Measurements from ENCODE around the gene ERBIN. TPM values are rescaled to one million over a fixed set of nuclear protein-coding genes. Genes with fewer than 3 reads are reported as not detected.

ERBIN gene
- total and polyA plus RNA-seq, 2 experiments from 2014 or later: 15.6 to 26.4 TPM

DNA sequence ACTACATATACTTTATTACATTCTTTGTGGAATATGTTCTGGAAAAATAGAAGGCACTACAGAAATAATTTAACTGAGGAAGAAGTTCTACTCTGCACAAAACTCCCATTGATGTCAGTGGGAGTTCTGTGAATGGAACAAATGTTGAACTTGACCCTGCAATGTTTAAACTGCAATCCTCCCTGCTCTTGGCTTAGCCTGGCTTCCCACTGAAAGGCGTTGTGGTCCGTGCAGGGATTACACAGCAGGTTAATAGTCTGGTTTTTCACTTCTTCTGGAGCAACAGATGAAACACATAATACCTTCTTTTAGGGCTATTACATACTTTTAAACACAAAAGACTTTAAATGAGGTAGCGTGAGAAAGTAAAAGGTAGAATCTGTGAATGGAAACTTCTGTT is 12.9 kb upstream of the ERBIN start:
- Histone ChIP-seq H2AFZ (no peak overlapping the region), H3K4me2 (no peak overlapping the region), H3K9me2 (ENCODE audit: insufficient read depth) (peaks cover 4% of the 10 kb centered on the region; the same call in 1 of the 2 replicates), H3K79me2 (replicated peaks; ENCODE audit: insufficient read depth) (no peaks in the 10 kb centered on the region), H4K20me1 (replicated peaks; ENCODE audit: insufficient read depth) (no peaks in the 10 kb centered on the region), H3F3A (replicated peaks; ENCODE audit: low read depth) (no peaks in the 10 kb centered on the region), H3K4me3 (no peak overlapping the region), H3K36me3 (ENCODE audit: insufficient read depth) (no peaks in the 10 kb centered on the region), H3K27ac (ENCODE audit: low read depth) (no peak overlapping the region), H3K4me1 (ENCODE audit: insufficient read depth) (no peaks in the 10 kb centered on the region), H3K27me3 (ENCODE audit: insufficient read depth) (no peaks in the 10 kb centered on the region)
- H3K27ac Mint-ChIP-seq: no peak overlapping the region
- H3K4me1 Mint-ChIP-seq: no peaks in the 10 kb centered on the region
- no peak; the same call in 2 of the 3 replicates for ATAC-seq
- no peak for DNase-seq (ENCODE audit: low spot score)
- H3K36me3 Mint-ChIP-seq (ENCODE audit: low read depth): no peaks in the 10 kb centered on the region
- no peak overlapping the region for H3K4me3 Mint-ChIP-seq
- no peaks in the 10 kb centered on the region for H3K27me3 Mint-ChIP-seq (ENCODE audit: insufficient read depth, low read depth, poor library complexity)
- no peaks in the 10 kb centered on the region for H3K9me3 Mint-ChIP-seq
- TF ChIP-seq, protein P1, sequence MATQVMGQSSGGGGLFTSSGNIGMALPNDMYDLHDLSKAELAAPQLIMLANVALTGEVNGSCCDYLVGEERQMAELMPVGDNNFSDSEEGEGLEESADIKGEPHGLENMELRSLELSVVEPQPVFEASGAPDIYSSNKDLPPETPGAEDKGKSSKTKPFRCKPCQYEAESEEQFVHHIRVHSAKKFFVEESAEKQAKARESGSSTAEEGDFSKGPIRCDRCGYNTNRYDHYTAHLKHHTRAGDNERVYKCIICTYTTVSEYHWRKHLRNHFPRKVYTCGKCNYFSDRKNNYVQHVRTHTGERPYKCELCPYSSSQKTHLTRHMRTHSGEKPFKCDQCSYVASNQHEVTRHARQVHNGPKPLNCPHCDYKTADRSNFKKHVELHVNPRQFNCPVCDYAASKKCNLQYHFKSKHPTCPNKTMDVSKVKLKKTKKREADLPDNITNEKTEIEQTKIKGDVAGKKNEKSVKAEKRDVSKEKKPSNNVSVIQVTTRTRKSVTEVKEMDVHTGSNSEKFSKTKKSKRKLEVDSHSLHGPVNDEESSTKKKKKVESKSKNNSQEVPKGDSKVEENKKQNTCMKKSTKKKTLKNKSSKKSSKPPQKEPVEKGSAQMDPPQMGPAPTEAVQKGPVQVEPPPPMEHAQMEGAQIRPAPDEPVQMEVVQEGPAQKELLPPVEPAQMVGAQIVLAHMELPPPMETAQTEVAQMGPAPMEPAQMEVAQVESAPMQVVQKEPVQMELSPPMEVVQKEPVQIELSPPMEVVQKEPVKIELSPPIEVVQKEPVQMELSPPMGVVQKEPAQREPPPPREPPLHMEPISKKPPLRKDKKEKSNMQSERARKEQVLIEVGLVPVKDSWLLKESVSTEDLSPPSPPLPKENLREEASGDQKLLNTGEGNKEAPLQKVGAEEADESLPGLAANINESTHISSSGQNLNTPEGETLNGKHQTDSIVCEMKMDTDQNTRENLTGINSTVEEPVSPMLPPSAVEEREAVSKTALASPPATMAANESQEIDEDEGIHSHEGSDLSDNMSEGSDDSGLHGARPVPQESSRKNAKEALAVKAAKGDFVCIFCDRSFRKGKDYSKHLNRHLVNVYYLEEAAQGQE (IDR thresholded peaks at IDR 0.05; ENCODE audit: unreplicated experiment): no peak
- TF ChIP-seq, protein P2, sequence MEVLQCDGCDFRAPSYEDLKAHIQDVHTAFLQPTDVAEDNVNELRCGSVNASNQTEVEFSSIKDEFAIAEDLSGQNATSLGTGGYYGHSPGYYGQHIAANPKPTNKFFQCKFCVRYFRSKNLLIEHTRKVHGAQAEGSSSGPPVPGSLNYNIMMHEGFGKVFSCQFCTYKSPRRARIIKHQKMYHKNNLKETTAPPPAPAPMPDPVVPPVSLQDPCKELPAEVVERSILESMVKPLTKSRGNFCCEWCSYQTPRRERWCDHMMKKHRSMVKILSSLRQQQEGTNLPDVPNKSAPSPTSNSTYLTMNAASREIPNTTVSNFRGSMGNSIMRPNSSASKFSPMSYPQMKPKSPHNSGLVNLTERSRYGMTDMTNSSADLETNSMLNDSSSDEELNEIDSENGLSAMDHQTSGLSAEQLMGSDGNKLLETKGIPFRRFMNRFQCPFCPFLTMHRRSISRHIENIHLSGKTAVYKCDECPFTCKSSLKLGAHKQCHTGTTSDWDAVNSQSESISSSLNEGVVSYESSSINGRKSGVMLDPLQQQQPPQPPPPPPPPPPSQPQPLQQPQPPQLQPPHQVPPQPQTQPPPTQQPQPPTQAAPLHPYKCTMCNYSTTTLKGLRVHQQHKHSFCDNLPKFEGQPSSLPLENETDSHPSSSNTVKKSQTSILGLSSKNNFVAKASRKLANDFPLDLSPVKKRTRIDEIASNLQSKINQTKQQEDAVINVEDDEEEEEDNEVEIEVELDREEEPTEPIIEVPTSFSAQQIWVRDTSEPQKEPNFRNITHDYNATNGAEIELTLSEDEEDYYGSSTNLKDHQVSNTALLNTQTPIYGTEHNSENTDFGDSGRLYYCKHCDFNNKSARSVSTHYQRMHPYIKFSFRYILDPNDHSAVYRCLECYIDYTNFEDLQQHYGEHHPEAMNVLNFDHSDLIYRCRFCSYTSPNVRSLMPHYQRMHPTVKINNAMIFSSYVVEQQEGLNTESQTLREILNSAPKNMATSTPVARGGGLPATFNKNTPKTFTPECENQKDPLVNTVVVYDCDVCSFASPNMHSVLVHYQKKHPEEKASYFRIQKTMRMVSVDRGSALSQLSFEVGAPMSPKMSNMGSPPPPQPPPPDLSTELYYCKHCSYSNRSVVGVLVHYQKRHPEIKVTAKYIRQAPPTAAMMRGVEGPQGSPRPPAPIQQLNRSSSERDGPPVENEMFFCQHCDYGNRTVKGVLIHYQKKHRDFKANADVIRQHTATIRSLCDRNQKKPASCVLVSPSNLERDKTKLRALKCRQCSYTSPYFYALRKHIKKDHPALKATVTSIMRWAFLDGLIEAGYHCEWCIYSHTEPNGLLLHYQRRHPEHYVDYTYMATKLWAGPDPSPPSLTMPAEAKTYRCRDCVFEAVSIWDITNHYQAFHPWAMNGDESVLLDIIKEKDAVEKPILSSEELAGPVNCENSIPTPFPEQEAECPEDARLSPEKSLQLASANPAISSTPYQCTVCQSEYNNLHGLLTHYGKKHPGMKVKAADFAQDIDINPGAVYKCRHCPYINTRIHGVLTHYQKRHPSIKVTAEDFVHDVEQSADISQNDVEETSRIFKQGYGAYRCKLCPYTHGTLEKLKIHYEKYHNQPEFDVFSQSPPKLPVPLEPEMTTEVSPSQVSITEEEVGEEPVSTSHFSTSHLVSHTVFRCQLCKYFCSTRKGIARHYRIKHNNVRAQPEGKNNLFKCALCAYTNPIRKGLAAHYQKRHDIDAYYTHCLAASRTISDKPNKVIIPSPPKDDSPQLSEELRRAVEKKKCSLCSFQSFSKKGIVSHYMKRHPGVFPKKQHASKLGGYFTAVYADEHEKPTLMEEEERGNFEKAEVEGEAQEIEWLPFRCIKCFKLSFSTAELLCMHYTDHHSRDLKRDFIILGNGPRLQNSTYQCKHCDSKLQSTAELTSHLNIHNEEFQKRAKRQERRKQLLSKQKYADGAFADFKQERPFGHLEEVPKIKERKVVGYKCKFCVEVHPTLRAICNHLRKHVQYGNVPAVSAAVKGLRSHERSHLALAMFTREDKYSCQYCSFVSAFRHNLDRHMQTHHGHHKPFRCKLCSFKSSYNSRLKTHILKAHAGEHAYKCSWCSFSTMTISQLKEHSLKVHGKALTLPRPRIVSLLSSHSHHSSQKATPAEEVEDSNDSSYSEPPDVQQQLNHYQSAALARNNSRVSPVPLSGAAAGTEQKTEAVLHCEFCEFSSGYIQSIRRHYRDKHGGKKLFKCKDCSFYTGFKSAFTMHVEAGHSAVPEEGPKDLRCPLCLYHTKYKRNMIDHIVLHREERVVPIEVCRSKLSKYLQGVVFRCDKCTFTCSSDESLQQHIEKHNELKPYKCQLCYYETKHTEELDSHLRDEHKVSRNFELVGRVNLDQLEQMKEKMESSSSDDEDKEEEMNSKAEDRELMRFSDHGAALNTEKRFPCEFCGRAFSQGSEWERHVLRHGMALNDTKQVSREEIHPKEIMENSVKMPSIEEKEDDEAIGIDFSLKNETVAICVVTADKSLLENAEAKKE (CRISPR knock-in tag; IDR thresholded peaks at IDR 0.05): no peak
- TF ChIP-seq EZH2 (IDR thresholded peaks at IDR 0.05; ENCODE audit: low read depth, unreplicated experiment) (no peak), ZNF114 (CRISPR knock-in tag; IDR thresholded peaks at IDR 0.05) (no peak), POLR2AphosphoS5 (IDR thresholded peaks at IDR 0.05; ENCODE audit: low read depth) (no peak), EZH2phosphoT487 (IDR thresholded peaks at IDR 0.05; ENCODE audit: unreplicated experiment) (no peak), JUNB (IDR thresholded peaks at IDR 0.05; ENCODE audit: unreplicated experiment) (no peak), NANOG (IDR thresholded peaks at IDR 0.05; ENCODE audit: borderline replicate concordance) (no peak), STAT1 (IDR thresholded peaks at IDR 0.05; ENCODE audit: unreplicated experiment) (no peak), CREB1 (CRISPR knock-in tag; IDR thresholded peaks at IDR 0.05; ENCODE audit: low read depth) (no peak), ZNF331 (CRISPR knock-in tag; IDR thresholded peaks at IDR 0.05; ENCODE audit: low read depth) (no peak)
- TF ChIP-seq, protein P3, sequence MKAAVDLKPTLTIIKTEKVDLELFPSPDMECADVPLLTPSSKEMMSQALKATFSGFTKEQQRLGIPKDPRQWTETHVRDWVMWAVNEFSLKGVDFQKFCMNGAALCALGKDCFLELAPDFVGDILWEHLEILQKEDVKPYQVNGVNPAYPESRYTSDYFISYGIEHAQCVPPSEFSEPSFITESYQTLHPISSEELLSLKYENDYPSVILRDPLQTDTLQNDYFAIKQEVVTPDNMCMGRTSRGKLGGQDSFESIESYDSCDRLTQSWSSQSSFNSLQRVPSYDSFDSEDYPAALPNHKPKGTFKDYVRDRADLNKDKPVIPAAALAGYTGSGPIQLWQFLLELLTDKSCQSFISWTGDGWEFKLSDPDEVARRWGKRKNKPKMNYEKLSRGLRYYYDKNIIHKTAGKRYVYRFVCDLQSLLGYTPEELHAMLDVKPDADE (IDR thresholded peaks at IDR 0.05): no peak
- TF ChIP-seq, protein P4, sequence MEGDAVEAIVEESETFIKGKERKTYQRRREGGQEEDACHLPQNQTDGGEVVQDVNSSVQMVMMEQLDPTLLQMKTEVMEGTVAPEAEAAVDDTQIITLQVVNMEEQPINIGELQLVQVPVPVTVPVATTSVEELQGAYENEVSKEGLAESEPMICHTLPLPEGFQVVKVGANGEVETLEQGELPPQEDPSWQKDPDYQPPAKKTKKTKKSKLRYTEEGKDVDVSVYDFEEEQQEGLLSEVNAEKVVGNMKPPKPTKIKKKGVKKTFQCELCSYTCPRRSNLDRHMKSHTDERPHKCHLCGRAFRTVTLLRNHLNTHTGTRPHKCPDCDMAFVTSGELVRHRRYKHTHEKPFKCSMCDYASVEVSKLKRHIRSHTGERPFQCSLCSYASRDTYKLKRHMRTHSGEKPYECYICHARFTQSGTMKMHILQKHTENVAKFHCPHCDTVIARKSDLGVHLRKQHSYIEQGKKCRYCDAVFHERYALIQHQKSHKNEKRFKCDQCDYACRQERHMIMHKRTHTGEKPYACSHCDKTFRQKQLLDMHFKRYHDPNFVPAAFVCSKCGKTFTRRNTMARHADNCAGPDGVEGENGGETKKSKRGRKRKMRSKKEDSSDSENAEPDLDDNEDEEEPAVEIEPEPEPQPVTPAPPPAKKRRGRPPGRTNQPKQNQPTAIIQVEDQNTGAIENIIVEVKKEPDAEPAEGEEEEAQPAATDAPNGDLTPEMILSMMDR (conservative IDR thresholded peaks at IDR 0.05; ENCODE audit: low read depth in 2 of 2): no peak
